ENCODE measurements around the gene PDZD8.

DNA sequence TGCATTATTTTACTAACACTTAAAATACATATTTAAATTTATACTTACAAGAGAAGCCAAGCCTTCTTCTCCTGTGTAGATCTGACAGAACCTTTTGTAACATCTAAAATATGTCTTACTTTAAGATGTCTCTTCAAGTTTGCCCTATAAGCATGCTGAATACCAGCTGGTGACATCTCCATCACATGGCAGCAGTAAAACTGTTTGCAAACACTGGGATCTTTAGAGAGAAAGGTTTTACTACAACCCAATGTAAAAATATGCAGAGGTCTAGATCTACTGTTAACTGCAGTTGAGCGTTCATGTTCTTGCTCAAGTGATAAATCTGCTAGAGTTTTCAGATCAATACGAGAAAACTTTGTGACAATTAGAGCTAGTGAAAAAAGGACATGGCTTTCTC is 23.2 kb downstream of the PDZD8 start:
- no peak for TF ChIP-seq EZH2 (IDR thresholded peaks at IDR 0.05; ENCODE audit: borderline replicate concordance, low read length)
- TF ChIP-seq CTCF (IDR thresholded peaks at IDR 0.05; ENCODE audit: low read length), result no peak

Measured in OCI-LY1 (cell line).